Measurements from ENCODE around the gene COL16A1.

The COL16A1 gene

GRCh38 chr1:31706384-31707058, 2.7 kb upstream of the COL16A1 start:
- H3K4me3 ChIP-seq (ENCODE audit: low read depth, low read length) = no peak overlapping the region
- no peak for DNase-seq (ENCODE audit: low read depth)
- TF ChIP-seq CTCF (IDR thresholded peaks at IDR 0.05; ENCODE audit: low read depth, low read length, missing control alignments) = no peak

DNA sequence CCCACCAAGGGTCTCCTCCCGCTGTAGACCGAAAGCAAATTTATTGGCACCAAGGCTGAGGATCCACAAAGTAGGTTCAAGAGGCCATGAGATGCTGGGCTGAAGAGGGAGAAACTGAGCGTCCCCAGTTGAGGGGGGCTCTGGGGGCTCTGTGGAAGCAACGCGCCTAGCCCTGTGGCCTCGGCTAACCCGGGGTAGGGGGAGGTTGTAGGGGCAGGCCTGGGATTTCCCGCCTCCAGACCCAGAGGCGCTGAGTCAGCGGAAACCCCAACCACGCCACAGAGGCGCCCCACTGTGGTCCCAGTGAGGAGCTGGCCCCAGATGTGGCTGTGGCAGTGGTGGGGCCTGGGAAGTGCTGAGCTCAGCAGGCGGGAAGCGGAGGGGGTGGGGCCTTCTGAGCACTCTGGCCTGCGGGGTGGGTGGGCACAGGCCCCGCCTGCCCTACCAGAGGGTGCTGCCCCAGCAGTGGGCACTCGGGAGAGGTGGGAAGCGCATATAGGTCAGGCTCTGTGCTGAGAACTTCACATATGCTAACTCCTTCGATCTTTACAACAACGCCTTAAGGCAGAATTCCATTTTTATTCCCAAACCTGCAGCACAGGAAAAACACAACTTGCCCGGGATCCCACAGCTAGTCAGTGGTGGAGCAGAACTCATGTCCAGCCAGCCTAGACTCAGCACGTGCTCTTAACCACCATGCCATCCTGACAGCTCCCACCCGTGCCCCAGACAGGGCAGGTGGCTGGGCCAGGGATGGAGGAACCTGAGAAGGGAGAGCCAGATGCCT, 1.5 kb upstream of the COL16A1 start:
- H3K4me3 ChIP-seq (ENCODE audit: low read depth, low read length) = no peak overlapping the region

DNA sequence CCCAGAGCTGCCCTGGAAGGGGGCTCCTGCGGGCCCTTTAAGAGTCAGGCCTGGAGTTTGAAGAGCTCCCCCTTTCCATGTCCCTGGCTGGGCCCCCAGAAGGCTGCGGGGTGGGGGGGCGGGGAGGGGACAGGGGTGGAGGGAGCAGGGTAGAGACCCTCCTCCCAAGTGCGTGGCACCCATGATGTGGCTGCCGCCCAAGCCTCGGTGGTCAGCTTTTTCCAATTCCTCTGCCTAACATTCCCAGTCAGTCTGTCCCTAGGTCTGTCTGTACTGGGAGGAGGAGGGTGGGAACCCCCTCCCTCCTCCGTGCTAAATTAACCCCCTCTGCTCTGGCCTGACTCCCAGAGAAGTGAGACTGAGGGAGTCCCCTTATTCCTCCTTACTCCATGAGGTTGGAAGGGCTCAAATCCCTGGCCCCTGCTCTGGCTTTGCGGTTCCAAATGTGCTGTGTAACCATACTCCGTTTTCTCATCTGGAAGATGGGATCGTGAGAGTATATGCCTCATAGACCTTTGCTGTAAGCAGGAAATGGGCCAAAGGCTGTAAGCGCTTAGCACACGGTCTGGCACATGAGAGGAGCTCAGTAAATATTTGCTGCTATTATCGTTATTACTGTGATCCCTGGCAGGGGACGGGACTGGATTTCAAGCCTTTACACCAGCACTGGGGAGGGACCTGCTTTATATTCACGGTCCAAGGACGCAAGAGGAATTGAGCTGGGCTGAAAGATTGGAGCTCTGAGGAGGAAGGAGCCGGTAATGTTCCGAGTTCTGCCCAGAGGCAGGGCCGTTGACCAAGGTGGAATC, 658 bp upstream of the COL16A1 start:
- no peak for DNase-seq (ENCODE audit: low read depth)
- no peak overlapping the region for H3K4me3 ChIP-seq (ENCODE audit: low read depth, low read length)
- TF ChIP-seq CTCF (IDR thresholded peaks at IDR 0.05; ENCODE audit: low read depth, low read length, missing control alignments) = no peak

More for the DNA sequence above, 1.5 kb upstream of the COL16A1 start:
- no peak for DNase-seq (ENCODE audit: low read depth)
- peak; percentile 41 for TF ChIP-seq CTCF (IDR thresholded peaks at IDR 0.05; ENCODE audit: low read depth, low read length, missing control alignments)

- DNase-seq (ENCODE audit: low read depth) = no peak
- H3K4me3 ChIP-seq (ENCODE audit: low read depth, low read length) = no peak overlapping the region
- no peak for TF ChIP-seq CTCF (IDR thresholded peaks at IDR 0.05; ENCODE audit: low read depth, low read length, missing control alignments)
Observed at GRCh38 chr1:31702836-31703404, 897 bp downstream of the COL16A1 start.

GRCh38 chr1:31701091-31701736, 2.6 kb downstream of the COL16A1 start:
- no peak for TF ChIP-seq CTCF (IDR thresholded peaks at IDR 0.05; ENCODE audit: low read depth, low read length, missing control alignments)
- DNase-seq (ENCODE audit: low read depth) = no peak
- H3K4me3 ChIP-seq (ENCODE audit: low read depth, low read length) = no peak overlapping the region

GRCh38 chr1:31700468-31701090, 3.2 kb downstream of the COL16A1 start:
- no peak for DNase-seq (ENCODE audit: low read depth)
- no peak for TF ChIP-seq CTCF (IDR thresholded peaks at IDR 0.05; ENCODE audit: low read depth, low read length, missing control alignments)
- no peak overlapping the region for H3K4me3 ChIP-seq (ENCODE audit: low read depth, low read length)
